ENCODE measurements around the gene EXT2.

DNA sequence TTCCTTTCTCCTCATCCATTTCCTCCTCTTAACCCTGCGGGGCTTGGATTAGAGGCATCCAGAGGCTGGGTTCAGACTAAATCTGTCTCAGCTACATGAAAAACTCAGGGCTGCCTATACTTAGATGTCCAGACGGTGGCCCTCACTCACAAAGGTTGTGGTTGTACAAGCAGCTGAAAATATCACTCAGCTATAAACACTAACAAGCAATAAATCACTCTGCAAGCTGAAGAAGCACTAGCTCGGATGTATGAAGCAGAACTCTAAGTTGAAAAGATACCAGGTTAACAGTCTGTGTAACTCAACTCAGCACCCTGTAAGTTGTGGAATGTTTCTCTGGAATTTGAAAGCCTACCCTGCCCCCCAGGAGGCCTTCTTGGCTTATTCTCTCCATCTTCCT is 82.9 kb downstream of the EXT2 start:
- no peak for TF ChIP-seq CTCF (IDR thresholded peaks at IDR 0.05)
- no peak for TF ChIP-seq POLR2A (IDR thresholded peaks at IDR 0.05)
- TF ChIP-seq POLR2AphosphoS5 (IDR thresholded peaks at IDR 0.05): no peak
